HG03135 (cell line): ENCODE results near the gene NLRC5.
"Not testable (repeated sequence)": the region's sequence is repeated elsewhere in the genome, so short reads cannot be mapped to it uniquely, and the experiment has no call there.

Source experiments
- ATAC-seq: cut with Tn5 transposase; IDR thresholded peaks from one replicate; pipeline ENCODE4 v1.9.1; 2021; ENCODE audit warnings: mild to moderate bottlenecking, moderate library complexity; ENCODE audit not compliant: unreplicated experiment

NLRC5 gene

GRCh38 chr16:57098188-57098841, 109.0 kb downstream of the NLRC5 start:
- no peak for ATAC-seq

DNA sequence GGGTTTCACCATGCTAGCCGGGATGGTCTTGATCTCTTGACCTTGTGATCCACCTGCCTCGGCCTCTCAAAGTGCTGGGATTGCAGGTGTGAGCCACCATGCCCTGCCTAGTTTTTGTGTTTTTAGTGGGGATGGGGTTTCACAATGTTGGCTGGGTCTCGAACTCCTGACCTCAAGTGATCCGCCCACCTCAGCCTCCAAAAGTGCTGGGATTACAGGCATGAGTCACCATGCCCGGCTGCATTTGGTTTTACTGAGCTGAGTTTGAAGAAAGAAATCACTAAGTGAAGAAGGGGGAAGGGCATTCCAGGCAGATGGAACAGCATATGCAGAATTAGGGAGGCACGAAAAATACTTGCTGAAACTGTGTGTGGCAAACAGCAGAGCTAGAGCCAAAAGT, 110.6 kb downstream of the NLRC5 start:
- ATAC-seq: not testable (repeated sequence)

- ATAC-seq: no peak
These were observed 111.1 kb downstream of the NLRC5 start for GRCh38 chr16:57100445-57100844.

GRCh38 chr16:57102888-57103851, 113.8 kb downstream of the NLRC5 start:
- no peak for ATAC-seq

- ATAC-seq: no peak
These were observed 115.3 kb downstream of the NLRC5 start for GRCh38 chr16:57104706-57105105.

DNA sequence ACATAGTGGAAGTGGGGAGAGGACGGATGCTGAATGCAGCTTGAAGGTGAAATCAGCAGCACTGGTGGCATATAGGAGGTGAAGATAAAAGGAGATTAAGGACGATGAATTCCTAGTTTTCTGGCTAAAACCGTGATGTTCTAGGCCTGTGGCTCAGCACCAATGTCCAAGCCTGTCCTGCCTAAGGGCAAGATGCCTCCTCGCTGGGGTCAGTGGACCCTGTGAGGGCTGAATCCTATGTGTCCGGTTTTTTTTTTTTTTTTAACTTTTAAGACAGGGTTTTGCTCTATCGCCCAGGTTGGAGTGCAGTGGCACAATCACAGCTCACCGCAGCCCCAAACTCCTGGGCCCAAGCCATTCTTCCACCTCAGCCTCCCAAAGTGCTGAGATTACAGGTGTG, 115.8 kb downstream of the NLRC5 start:
- no peak for ATAC-seq

DNA sequence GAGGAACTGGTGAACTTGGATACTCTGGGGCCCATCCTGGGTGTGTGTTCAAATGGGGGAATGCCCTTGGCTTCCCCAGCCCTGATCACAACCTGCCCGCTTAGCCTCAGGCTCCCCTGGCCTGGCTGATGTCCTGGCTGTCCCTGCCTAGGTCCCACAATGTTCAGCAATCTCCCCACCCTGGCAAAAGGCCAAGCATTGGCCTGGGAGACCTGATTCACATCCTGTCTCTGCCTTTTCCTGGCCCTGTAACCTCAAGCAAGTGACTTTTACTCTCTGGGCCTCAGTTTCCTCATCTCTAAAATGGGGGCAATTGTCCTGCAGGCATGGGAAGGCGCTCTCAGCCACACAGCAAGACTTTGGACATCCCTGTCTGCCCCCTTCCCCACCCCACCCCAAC, 117.4 kb downstream of the NLRC5 start:
- no peak for ATAC-seq

DNA sequence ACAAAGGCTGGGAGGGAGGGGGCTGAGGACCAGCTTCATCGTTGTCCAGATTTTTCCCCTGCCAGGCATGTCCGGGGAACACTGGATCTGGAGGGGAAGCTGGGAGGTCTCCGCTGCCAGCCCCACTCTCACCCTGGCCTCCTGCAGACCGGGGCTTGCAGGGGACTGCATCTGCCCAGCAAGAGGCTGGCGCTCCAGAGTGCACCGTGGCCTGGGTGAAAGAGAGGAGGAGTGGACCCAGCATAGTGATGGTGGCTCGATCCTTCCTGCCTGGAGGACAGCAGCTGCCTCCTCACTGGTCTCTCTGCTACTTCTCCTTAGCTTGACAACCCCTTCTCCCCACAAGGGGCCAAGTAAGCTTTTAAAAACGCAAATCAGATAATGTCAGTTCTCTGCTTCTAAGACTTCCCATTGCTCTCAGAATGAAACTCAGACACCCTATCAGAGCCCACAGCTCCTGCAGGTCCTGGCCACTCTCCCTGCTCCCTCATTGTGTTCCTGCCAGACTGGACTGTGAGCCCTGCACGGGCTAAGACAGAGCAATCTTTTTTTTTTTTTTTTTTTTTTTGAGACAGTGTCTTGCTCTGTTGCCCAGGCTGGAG, 118.1 kb downstream of the NLRC5 start:
- no peak for ATAC-seq

DNA sequence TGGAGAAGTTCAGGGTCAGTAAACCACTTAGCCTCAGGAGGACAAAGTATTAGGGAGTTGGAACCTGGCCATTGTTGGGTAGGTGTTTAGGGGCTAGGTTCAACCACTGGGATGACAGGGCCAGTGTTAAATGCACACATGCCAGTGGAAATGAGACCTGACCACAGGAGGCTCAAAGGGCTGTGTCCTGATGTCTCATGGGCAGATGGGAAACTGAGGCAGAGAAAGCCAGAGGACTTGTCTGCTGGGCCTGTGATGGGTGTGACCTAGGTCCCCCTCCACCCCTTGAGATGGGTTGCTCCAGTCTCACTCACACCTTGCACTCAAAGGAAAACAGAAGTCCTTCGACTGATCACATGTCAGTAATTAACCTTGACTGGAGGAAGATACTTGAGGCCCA, 119.1 kb downstream of the NLRC5 start:
- ATAC-seq: no peak

DNA sequence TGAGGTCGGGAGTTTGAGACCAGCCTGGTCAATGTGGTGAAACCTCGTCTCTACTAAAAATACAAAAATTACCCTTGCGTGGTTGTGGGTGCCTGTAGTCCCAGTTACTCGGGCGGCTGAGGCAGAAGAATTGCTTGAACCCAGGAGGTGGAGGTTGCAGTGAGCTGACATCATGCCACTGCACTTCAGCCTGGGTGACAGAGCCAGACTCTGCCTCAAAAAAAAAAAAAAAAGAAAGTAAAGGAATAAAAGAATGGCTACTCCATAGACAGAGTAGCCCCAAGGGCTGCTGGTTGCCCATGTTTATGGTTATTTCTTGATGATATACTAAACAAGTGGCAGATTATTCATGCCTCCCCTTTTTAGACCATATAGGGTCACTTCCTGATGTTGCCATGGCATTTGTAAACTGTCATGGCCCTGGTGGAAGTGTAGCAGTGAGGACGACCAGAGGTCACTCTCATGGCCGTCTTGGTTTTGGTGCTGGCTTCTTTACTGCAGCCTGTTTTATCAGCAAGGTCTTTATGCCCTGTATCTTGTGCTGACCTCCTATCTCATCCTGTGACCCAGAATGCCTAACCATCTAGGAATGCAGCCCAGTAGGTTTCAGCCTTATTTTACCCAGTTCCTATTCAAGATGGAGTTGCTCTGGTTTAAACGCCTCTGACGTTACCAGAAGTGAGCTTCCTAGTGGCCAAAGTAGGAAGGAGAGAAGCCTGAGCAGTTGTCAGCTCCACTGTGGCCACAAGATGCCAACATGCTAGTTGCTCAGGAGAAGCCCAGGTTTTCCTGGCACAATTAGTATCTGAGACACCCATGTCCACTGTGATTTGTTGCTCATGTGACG, 120.1 kb downstream of the NLRC5 start:
- not testable (repeated sequence) for ATAC-seq

DNA sequence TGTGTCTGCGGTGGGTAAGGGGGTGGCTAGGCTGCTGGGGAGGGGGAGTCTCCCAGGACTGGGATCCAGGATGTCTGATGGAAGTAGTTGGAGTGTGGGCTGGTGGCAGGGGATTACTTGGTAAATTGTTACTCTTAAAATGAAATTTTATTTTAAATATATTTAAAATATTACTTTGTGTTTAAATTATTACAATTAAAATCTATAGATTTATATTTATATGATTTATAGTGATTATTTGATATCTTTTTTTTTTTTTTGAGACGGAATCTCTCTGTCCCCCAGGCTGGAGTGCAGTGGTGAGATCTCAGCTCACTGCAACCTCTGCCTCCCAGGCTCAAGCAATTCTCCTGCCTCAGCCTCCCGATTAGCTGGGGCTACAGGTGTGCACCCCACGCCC, 121.6 kb downstream of the NLRC5 start:
- ATAC-seq: no peak

- no peak for ATAC-seq
These were observed 122.1 kb downstream of the NLRC5 start for GRCh38 chr16:57111420-57111819.

- no peak for ATAC-seq
These were observed 123.2 kb downstream of the NLRC5 start for GRCh38 chr16:57112403-57113041.

DNA sequence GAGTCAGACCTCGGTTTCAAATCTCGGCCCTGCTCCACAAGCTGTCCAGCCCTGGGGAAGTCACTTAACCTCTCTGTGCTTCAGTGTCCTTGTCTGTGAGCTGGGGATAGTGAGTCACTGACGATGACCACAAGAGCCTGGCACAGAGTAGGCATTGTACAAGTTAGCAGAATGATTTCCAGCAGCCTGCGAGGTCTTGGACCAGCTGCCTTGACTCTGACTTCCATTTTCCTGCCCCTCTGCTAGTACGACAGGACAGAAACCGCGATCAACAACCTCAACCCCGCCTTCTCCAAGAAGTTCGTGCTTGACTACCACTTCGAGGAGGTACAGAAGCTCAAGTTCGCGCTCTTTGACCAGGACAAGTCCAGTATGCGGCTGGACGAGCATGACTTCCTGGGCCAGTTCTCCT, 123.7 kb downstream of the NLRC5 start:
- no peak for ATAC-seq

GRCh38 chr16:57113664-57114063, 124.3 kb downstream of the NLRC5 start:
- no peak for ATAC-seq

- ATAC-seq: no peak
These were observed 125.8 kb downstream of the NLRC5 start for GRCh38 chr16:57115168-57115513.

DNA sequence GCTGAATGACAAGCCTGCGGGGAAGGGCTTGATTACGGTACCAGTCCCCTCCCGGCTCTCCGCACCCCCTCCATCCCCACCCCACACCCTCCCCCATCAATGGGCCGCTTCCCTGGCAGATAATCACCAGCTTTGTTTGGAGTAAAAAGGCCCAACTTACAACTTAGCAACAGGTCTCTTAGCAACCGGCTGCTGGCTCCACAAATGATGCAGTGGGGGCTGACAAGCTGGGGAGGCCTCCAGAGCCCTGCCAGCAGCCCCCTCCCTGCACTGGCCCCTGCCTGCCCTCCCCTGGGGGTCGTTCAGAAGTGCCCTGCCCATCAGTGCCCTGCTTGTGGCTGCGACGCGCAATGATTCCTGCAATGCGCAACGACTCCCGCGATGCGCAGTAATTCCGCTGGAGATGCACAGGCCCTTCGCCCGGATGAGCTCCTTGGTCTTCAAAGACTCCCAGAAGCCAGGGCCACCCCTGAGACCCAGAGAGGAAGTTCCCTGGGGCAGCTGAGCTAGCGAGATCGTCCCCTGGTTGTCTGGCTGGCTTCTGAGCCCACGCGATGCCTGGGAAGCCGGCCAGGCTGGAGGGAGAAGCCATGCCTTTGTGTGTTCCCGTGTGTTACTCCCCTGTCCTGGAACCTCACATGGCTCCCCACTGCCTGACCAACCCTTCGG, 126.3 kb downstream of the NLRC5 start:
- ATAC-seq: no peak

GRCh38 chr16:57118461-57119084, 129.2 kb downstream of the NLRC5 start:
- ATAC-seq: no peak

- no peak for ATAC-seq
These were observed 134.0 kb downstream of the NLRC5 start for GRCh38 chr16:57123216-57123973.
